H9 (cell line): ENCODE results near the gene BUB3. TPM values are rescaled to one million over a fixed set of nuclear protein-coding genes. Genes with fewer than 3 reads are reported as not detected.

Source experiments
- DNase-seq: peaks from one replicate; pipeline ENCODE4 v3.0.0-alpha.2; 2017
- H2AFZ ChIP-seq: one replicate; pipeline ENCODE4 v1.6.1; 2013; ENCODE audit warnings: mild to moderate bottlenecking, low read length, control low read depth, moderate library complexity
- H2AK5ac ChIP-seq: 2 replicates; pipeline ENCODE4 v1.6.1; 2013; ENCODE audit warnings: low read length, control low read depth, mixed read lengths; ENCODE audit not compliant: insufficient read length
- H2BK120ac ChIP-seq: one replicate; pipeline ENCODE4 v1.6.1; 2013; ENCODE audit warnings: low read depth, mild to moderate bottlenecking, low read length, control low read depth, inconsistent platforms; ENCODE audit not compliant: poor library complexity, severe bottlenecking
- H2BK12ac ChIP-seq: 2 replicates; pipeline ENCODE4 v1.6.1; 2013; ENCODE audit warnings: low read length, control low read depth, mixed read lengths, low read depth; ENCODE audit not compliant: insufficient read length
- H2BK15ac ChIP-seq: 2 replicates; pipeline ENCODE4 v1.6.1; 2013; ENCODE audit warnings: low read depth, low read length, control low read depth
- H2BK20ac ChIP-seq: one replicate; pipeline ENCODE4 v1.6.1; 2013; ENCODE audit warnings: low read depth, mild to moderate bottlenecking, low read length, control low read depth, inconsistent platforms; ENCODE audit not compliant: poor library complexity, severe bottlenecking
- H2BK5ac ChIP-seq: 2 replicates; pipeline ENCODE4 v1.6.1; 2013; ENCODE audit warnings: low read length, control low read depth, mixed read lengths; ENCODE audit not compliant: insufficient read length
- H3K14ac ChIP-seq: 2 replicates; pipeline ENCODE4 v1.6.1; 2013; ENCODE audit warnings: low read length, control low read depth; ENCODE audit not compliant: insufficient read depth
- H3K18ac ChIP-seq: 2 replicates; pipeline ENCODE4 v1.6.1; 2013; ENCODE audit warnings: low read depth, mild to moderate bottlenecking, mixed read lengths, low read length, control low read depth; ENCODE audit not compliant: insufficient read length
- H3K23ac ChIP-seq: 2 replicates; pipeline ENCODE4 v1.6.1; 2013; ENCODE audit warnings: low read length, control low read depth, mixed read lengths, low read depth; ENCODE audit not compliant: insufficient read length
- H3K23me2 ChIP-seq: 2 replicates; pipeline ENCODE4 v1.6.1; 2013; ENCODE audit warnings: low read depth, mild to moderate bottlenecking, mixed read lengths, low read length, control low read depth; ENCODE audit not compliant: insufficient read length, poor library complexity, severe bottlenecking
- H3K27ac ChIP-seq: 2 replicates; pipeline ENCODE4 v1.5.1; 2013; ENCODE audit warnings: low read length, control low read depth, mixed read lengths, low read depth; ENCODE audit not compliant: insufficient read length
- H3K27me3 ChIP-seq: 2 replicates; pipeline ENCODE4 v1.6.1; 2013; ENCODE audit warnings: low read length, control low read depth, inconsistent platforms; ENCODE audit not compliant: insufficient read depth
- H3K4ac ChIP-seq: 2 replicates; pipeline ENCODE4 v1.6.1; 2013; ENCODE audit warnings: low read depth, mild to moderate bottlenecking, control low read depth, inconsistent platforms, low read length, moderate library complexity
- H3K4me1 ChIP-seq: 2 replicates; pipeline ENCODE4 v1.6.1; 2013; ENCODE audit warnings: low read length, control low read depth, inconsistent platforms; ENCODE audit not compliant: insufficient read depth
- H3K4me2 ChIP-seq: 2 replicates; pipeline ENCODE4 v1.6.1; 2013; ENCODE audit warnings: low read length, control low read depth, mixed read lengths; ENCODE audit not compliant: insufficient read length, insufficient read depth
- H3K56ac ChIP-seq: 2 replicates; pipeline ENCODE4 v1.6.1; 2013; ENCODE audit warnings: low read depth, mild to moderate bottlenecking, mixed read lengths, low read length, control low read depth; ENCODE audit not compliant: insufficient read length
- H3K79me1 ChIP-seq: 2 replicates; pipeline ENCODE4 v1.6.1; 2013; ENCODE audit warnings: low read depth, mild to moderate bottlenecking, moderate library complexity, low read length, control low read depth, inconsistent platforms; ENCODE audit not compliant: insufficient read depth, poor library complexity, severe bottlenecking
- H3K79me2 ChIP-seq: 2 replicates; pipeline ENCODE4 v1.6.1; 2013; ENCODE audit warnings: low read length, control low read depth, inconsistent platforms; ENCODE audit not compliant: insufficient read depth
- H3K9ac ChIP-seq: 2 replicates; pipeline ENCODE4 v1.6.1; 2013; ENCODE audit warnings: low read length, control low read depth, mixed read lengths; ENCODE audit not compliant: insufficient read length; ENCODE audit errors: extremely low read depth
- H3K9me3 ChIP-seq: one replicate; pipeline ENCODE4 v1.6.1; 2013; ENCODE audit warnings: low read depth, low read length, inconsistent platforms; ENCODE audit not compliant: control insufficient read depth
- H3T11ph ChIP-seq: one replicate; pipeline ENCODE4 v1.6.1; 2013; ENCODE audit warnings: mild to moderate bottlenecking, low read length, control low read depth, inconsistent platforms
- H4K20me1 ChIP-seq: one replicate; pipeline ENCODE4 v1.6.1; 2013; ENCODE audit not compliant: control insufficient read depth, insufficient read length, insufficient read depth
- H4K5ac ChIP-seq: 2 replicates; pipeline ENCODE4 v1.6.1; 2013; ENCODE audit warnings: low read depth, mild to moderate bottlenecking, mixed read lengths, low read length, control low read depth; ENCODE audit not compliant: insufficient read length
- H4K8ac ChIP-seq: replicated peaks from 2 replicates; pipeline ENCODE4 v1.6.1; 2013; ENCODE audit warnings: low read length, control low read depth, mixed read lengths, low read depth; ENCODE audit not compliant: insufficient read length
- H4K91ac ChIP-seq: 2 replicates; pipeline ENCODE4 v1.6.1; 2013; ENCODE audit warnings: low read depth, mild to moderate bottlenecking, moderate library complexity, mixed read lengths, low read length, control low read depth; ENCODE audit not compliant: insufficient read length
- H3K27ac Mint-ChIP-seq, 3 experiments: 2 replicates in 2 of 3; 3 replicates in 1 of 3; pipeline ENCODE4 v1.8.0; 2020 to 2021; ENCODE audit warnings: mixed read lengths in 3 of 3, mild to moderate bottlenecking in 1 of 3, moderate library complexity in 1 of 3
- H3K27me3 Mint-ChIP-seq: 2 replicates; pipeline ENCODE4 v1.8.0; 2021; ENCODE audit warnings: low read depth, mild to moderate bottlenecking, moderate library complexity, mixed read lengths
- H3K36me3 Mint-ChIP-seq, 3 experiments: 2 replicates in 2 of 3; 3 replicates in 1 of 3; pipeline ENCODE4 v1.8.0; 2020 to 2021; ENCODE audit warnings: low read depth in 3 of 3, mixed read lengths in 3 of 3; ENCODE audit not compliant: insufficient read depth in 1 of 3
- H3K4me1 Mint-ChIP-seq, 2 experiments: 2 replicates each; pipeline ENCODE4 v1.8.0; 2020; ENCODE audit warnings: mixed read lengths in 2 of 2
- H3K4me3 Mint-ChIP-seq, 2 experiments: 2 replicates in 1 of 2; 3 replicates in 1 of 2; pipeline ENCODE4 v1.8.0; 2020 to 2021; ENCODE audit warnings: mild to moderate bottlenecking in 2 of 2, mixed read lengths in 2 of 2, moderate library complexity in 1 of 2
- H3K9me3 Mint-ChIP-seq, 2 experiments: 2 replicates in 1 of 2; 3 replicates in 1 of 2; pipeline ENCODE4 v1.8.0; 2020; ENCODE audit warnings: mild to moderate bottlenecking in 2 of 2, mixed read lengths in 2 of 2, moderate library complexity in 1 of 2
- WGBS: extraction: QIAGEN DNeasy Blood & Tissue Kit; methylation state at CpG from one replicate; pipeline ENCODE4 v1.1.7; 2013; ENCODE audit warnings: missing lambda C conversion rate, low lambda C conversion rate, mixed read lengths; ENCODE audit not compliant: insufficient read length; ENCODE audit errors: extremely low coverage; 5-methylcytosine and 5-hydroxymethylcytosine counted together
- total RNA-seq: library from RNA; stranded (reverse); gene quantifications from 2 replicates; pipeline ENCODE4 v1.2.1, GENCODE V29; 2021
- TF ChIP-seq, protein P1 (sequence below): fragments of 200-600 bp; sonication (generic); conservative IDR thresholded peaks from 3 replicates; pipeline ENCODE4 v1.8.0; 2021; ENCODE audit warnings: antibody characterized with exemption, mild to moderate bottlenecking

BUB3 gene
- total RNA-seq, 1 experiment from 2014 or later = 200 TPM

DNA sequence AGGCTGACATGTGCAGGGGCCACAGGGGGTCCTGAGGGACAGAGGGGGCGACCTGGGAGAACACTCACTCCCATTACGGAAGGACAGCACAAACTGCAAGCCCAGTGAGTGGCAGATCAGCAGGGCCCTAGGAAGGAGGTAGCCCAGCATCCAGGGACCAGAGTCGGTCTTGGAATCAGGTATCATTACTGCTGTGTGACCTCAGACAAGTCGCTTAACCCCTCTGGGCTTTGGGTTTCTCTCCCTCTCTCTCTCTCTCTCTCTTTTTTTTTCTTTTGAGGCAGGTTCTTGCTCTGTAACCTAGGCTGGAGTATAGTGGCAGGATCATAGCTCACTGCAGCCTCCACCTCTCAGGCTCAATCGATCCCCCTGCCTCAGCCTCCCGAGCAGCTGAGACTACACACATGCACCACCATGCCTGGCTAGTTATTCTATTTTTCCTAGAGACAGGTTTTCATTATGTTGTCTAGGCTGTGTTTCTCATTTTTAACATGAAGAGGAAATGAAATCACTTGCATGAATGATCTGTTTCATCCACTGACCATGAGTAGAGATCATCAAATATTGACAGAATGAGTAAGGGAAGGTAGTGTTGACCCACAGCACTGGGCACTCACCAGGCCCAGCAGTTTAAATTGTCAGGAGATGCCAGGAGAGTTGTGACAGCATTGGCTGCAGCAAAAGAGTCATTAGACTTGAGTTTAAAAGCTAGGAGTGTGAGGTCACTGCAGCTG is 49.4 kb downstream of the BUB3 start:
- H3K79me1 ChIP-seq = no peaks in the 10 kb centered on the region
- no CpG with 5 or more reads among the region's 6 CpGs for WGBS
- H3K23me2 ChIP-seq = no peaks in the 10 kb centered on the region

More for the DNA sequence above, 49.4 kb downstream of the BUB3 start:
- Histone ChIP-seq H2BK120ac (no peak overlapping the region), H3K4ac (no peak overlapping the region), H2BK5ac (no peak overlapping the region), H3K9me3 (no peaks in the 10 kb centered on the region), H4K5ac (no peak overlapping the region), H3K4me2 (no peak overlapping the region), H3K14ac (no peak overlapping the region), H3K27me3 (no peaks in the 10 kb centered on the region), H2AK5ac (no peak overlapping the region), H3T11ph (no peak overlapping the region), H4K91ac (no peak overlapping the region), H2AFZ (no peak overlapping the region), H3K9ac (no peak overlapping the region), H3K56ac (no peak overlapping the region), H3K4me1 (no peaks in the 10 kb centered on the region), H4K8ac (no peak overlapping the region), H3K79me2 (no peaks in the 10 kb centered on the region), H2BK20ac (no peak overlapping the region), H3K23ac (no peak overlapping the region), H3K18ac (no peak overlapping the region), H3K27ac (no peak overlapping the region), H2BK15ac (no peak overlapping the region), H4K20me1 (no peaks in the 10 kb centered on the region), H2BK12ac (no peak overlapping the region)
- no peak for DNase-seq
- H3K27ac Mint-ChIP-seq = no peak overlapping the region
- TF ChIP-seq, protein P1, sequence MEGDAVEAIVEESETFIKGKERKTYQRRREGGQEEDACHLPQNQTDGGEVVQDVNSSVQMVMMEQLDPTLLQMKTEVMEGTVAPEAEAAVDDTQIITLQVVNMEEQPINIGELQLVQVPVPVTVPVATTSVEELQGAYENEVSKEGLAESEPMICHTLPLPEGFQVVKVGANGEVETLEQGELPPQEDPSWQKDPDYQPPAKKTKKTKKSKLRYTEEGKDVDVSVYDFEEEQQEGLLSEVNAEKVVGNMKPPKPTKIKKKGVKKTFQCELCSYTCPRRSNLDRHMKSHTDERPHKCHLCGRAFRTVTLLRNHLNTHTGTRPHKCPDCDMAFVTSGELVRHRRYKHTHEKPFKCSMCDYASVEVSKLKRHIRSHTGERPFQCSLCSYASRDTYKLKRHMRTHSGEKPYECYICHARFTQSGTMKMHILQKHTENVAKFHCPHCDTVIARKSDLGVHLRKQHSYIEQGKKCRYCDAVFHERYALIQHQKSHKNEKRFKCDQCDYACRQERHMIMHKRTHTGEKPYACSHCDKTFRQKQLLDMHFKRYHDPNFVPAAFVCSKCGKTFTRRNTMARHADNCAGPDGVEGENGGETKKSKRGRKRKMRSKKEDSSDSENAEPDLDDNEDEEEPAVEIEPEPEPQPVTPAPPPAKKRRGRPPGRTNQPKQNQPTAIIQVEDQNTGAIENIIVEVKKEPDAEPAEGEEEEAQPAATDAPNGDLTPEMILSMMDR = no peak
- H3K9me3 Mint-ChIP-seq = peaks cover 8 to 9% of the 10 kb centered on the region in 2 experiments; a peak in 4 of 5 replicates
- no peak overlapping the region for H3K4me3 Mint-ChIP-seq
- peaks cover 0 to 11% (median 10%) of the 10 kb centered on the region in 3 experiments; a peak in 5 of 7 replicates for H3K36me3 Mint-ChIP-seq
- H3K4me1 Mint-ChIP-seq = peaks cover 12 to 16% of the 10 kb centered on the region in 2 experiments
- no peaks in the 10 kb centered on the region for H3K27me3 Mint-ChIP-seq
